ENCODE measurements around the gene GTF2I. TPM values are rescaled to one million over a fixed set of nuclear protein-coding genes. Genes with fewer than 3 reads are reported as not detected.

The GTF2I gene
- 96.9 and 111 TPM in 2 replicates for total RNA-seq

DNA sequence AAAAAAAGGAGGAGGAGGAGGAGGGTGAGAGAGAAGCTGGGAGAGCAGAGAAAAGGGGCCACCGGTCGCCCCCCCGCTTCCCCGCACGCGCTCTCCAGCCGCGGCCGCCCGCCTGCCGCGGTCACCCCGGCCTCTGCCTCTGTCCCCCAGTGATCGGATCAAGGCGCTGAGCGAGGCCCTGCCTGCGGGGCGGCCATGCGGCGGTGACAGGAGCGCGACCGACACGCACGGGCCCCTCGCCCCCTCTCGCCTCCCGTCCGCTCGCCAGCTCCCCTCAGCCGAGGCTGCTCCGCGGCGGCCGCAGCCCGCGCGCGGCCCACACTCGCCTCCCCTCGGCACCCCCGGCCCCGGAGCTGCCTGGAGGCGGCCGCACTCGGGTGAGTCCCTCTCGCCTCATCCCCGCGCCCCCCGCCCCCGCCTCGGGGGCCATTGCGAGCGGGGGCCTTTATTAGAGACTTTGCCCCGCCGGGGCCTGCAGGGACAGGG lies at the start of gene GTF2I:
Gene GTF2I, plus strand, starts transcription at position 27 of the 486 bp plus-strand sequence. CDS start 31,411 bp downstream, outside the sequence.

DNA sequence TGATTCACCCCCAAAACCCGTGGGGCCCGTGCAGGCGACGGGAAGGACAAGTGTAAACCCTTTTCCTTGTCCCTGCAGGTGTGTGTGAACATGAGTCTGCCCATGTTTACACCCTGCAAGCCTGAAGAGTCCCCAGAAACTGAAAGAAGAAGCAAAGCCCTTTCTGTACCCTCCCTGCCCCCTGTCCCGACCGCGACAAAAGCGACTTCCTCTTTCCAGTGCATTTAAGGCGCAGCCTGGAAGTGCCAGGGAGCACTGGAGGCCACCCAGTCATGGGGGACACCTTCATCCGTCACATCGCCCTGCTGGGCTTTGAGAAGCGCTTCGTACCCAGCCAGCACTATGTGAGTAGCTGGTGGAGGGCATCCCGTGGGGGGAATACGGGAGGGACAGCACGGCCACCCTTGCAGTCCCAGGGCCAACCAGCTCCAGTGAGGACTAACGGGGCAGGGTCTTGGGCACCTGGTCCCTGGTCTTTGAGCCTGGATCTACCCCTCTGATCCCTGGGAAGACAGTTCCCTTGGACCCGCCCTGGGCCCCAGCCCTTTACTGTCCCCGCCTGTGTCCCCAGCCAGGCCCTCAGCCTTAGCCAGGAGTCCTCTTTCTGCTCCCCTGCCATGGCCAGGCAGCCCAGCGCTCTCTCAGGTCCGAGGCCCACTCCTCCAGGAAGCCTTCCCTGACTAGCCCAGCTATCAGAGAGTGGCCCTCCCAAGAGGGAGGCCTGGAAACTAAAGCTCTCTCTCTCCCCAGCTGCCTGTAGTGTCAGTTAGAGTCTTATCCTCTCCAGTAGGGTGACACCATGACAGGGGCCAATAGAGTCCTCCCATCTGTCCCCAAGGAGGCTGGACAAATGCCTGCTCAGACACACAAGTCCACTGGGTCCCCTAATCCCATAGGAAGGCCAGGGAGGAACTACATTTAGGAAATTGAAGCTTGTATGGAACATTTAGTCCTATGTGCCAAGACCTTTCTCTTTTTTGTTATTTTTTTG lies 116.5 kb downstream of the GTF2I start, which contains the start of gene NCF1:
Gene NCF1, plus strand, starts transcription at position 252 of the 991 bp plus-strand sequence. Its CDS starts 21 bp downstream, at position 273.

Other genes with a start within 250 kb of the GTF2I start
- 4.7 and 5.8 TPM in 2 replicates for gene GTF2IRD1, start 203.8 kb upstream of the GTF2I start, total RNA-seq
- gene NCF1, start 116.3 kb downstream of the GTF2I start, total RNA-seq: not detected in 2 replicates
- 4.9 and 6.4 TPM in 2 replicates for gene GTF2IRD2, start 193.9 kb downstream of the GTF2I start, total RNA-seq